HepG2 (cell line): Measurements from ENCODE around the gene UST. TPM values are rescaled to one million over a fixed set of nuclear protein-coding genes. Genes with fewer than 3 reads are reported as not detected.

Experiments used
- ATAC-seq: fragments of 200-7000 bp; cut with Tn5 transposase; 3 replicates; pipeline ENCODE4 v1.9.1; 2020; ENCODE audit warnings: mild to moderate bottlenecking, moderate library complexity
- BruUV-seq: library from RNA; stranded (reverse); fragments of 400-500 nt; replicated peaks from 2 replicates; lab custom pipeline; 2021; lab: Mats Ljungman, UMichigan
- CTCF ChIA-PET: fragments of 300-600 bp; formaldehyde crosslinking; extraction: SDS; loops from one replicate; lab custom pipeline; 2021; ENCODE audit warnings: low total read pairs, inconsistent platforms, low intra/inter-chr PET ratio; lab: Yijun Ruan, JAX
- POLR2A ChIA-PET: fragments of 350-600 bp; sonication (Branson Sonifier 250); formaldehyde crosslinking; loops from one replicate; lab custom pipeline; 2020; ENCODE audit warnings: antibody characterized with exemption, inconsistent platforms; lab: Yijun Ruan, JAX
- DNase-seq: peaks from one replicate; pipeline ENCODE4 v3.0.0-alpha.2; 2015; ENCODE audit warnings: low spot score
- FAIRE-seq: peaks from 3 replicates; lab custom pipeline; 2011; peaks lifted over from hg19 to GRCh38; lab: Jason Lieb, UNC
- H2AFZ ChIP-seq: one replicate; pipeline ENCODE4 v1.6.1; 2011; ENCODE audit warnings: low read length, inconsistent platforms
- H3K27ac ChIP-seq: fragments of 300-600 bp; 3 replicates; pipeline ENCODE4 v1.8.0; 2011; ENCODE audit warnings: mixed run types, mild to moderate bottlenecking, mixed read lengths, low read length, inconsistent platforms; ENCODE audit not compliant: insufficient read depth; ENCODE audit errors: extremely low read length
- H3K27me3 ChIP-seq, 2 experiments: fragments of 200-600 bp in 1 of 2; 2 replicates in 1 of 2; 3 replicates in 1 of 2; pipeline versions ENCODE4 v1.6.0 to v1.8.0; 2011; ENCODE audit warnings: low read length in 2 of 2, mild to moderate bottlenecking in 2 of 2, moderate library complexity in 2 of 2, inconsistent platforms in 1 of 2; ENCODE audit not compliant: insufficient read depth in 2 of 2, control insufficient read depth in 1 of 2
- H3K36me3 ChIP-seq, 2 experiments: fragments of 200-600 bp in 1 of 2; replicated peaks in 1 of 2; 2 replicates in 1 of 2; 3 replicates in 1 of 2; pipeline versions ENCODE4 v1.5.1 to v1.8.0; 2011; ENCODE audit warnings: low read length in 2 of 2, inconsistent platforms in 1 of 2; ENCODE audit not compliant: insufficient read depth in 2 of 2, control insufficient read depth in 1 of 2
- H3K4me1 ChIP-seq: 2 replicates; pipeline ENCODE4 v1.5.1; 2012; ENCODE audit warnings: low read length, inconsistent platforms; ENCODE audit not compliant: insufficient read depth
- H3K4me2 ChIP-seq: 2 replicates; pipeline ENCODE4 v1.6.0; 2011; ENCODE audit warnings: low read depth, low read length, inconsistent platforms
- H3K4me3 ChIP-seq, 3 experiments: fragments of 200-600 bp in 1 of 3; sonication (generic), shearing (Covaris generic) in 1 of 3; replicated peaks in 1 of 3; 2 replicates each; pipeline ENCODE4 v1.5.1; 2011 to 2016; ENCODE audit warnings: low read length in 3 of 3, inconsistent platforms in 2 of 3, low read depth in 2 of 3, mild to moderate bottlenecking in 2 of 3, control low read depth in 1 of 3, mixed read lengths in 1 of 3; ENCODE audit not compliant: insufficient read depth in 1 of 3
- H3K79me2 ChIP-seq: one replicate; pipeline ENCODE4 v1.6.1; 2011; ENCODE audit warnings: low read length, inconsistent platforms; ENCODE audit not compliant: insufficient read depth
- H3K9ac ChIP-seq: 2 replicates; pipeline ENCODE4 v1.6.0; 2011; ENCODE audit warnings: mild to moderate bottlenecking, low read depth, low read length, inconsistent platforms; ENCODE audit not compliant: insufficient read depth
- H3K9me3 ChIP-seq: 2 replicates; pipeline ENCODE4 v1.5.1; 2012; ENCODE audit warnings: mild to moderate bottlenecking, low read length
- H4K20me1 ChIP-seq: 2 replicates; pipeline ENCODE4 v1.6.0; 2011; ENCODE audit warnings: inconsistent platforms, mild to moderate bottlenecking, low read length, moderate library complexity; ENCODE audit not compliant: insufficient read depth
- HNF1B ChIP-seq: sonication (generic); formaldehyde crosslinking; IDR thresholded peaks from 2 replicates; pipeline ENCODE4 v1.5.1; 2020; ENCODE audit warnings: mild to moderate bottlenecking, moderate library complexity, missing genetic modification reagents
- KDM1A ChIP-seq: IDR thresholded peaks from 2 replicates; pipeline ENCODE4 v1.6.1; 2016; ENCODE audit warnings: missing compliant biosample characterization
- KLF16 ChIP-seq, 2 experiments: sonication (generic) in 1 of 2; formaldehyde crosslinking in 1 of 2; IDR thresholded peaks; 2 replicates each; pipeline versions ENCODE4 v1.6.1 to v1.8.0; 2016 to 2023; ENCODE audit warnings: missing genetic modification reagents in 2 of 2, missing compliant biosample characterization in 1 of 2
- MEIS1 ChIP-seq: sonication (generic); formaldehyde crosslinking; IDR thresholded peaks from 2 replicates; pipeline ENCODE4 v1.9.0; 2021; ENCODE audit warnings: mild to moderate bottlenecking, missing genetic modification reagents, moderate library complexity, borderline replicate concordance
- RCOR2 ChIP-seq: IDR thresholded peaks from 2 replicates; pipeline ENCODE4 v1.6.1; 2016; ENCODE audit warnings: missing biosample characterization, missing genetic modification reagents
- SOX13 ChIP-seq, 3 experiments: fragments of 450-650 bp in 1 of 3; sonication (generic) in 1 of 3; formaldehyde crosslinking in 1 of 3; IDR thresholded peaks in 2 of 3; conservative IDR thresholded peaks in 1 of 3; 2 replicates each; pipeline versions ENCODE4 v1.5.0 to v1.6.1; 2016 to 2020; ENCODE audit warnings: antibody characterized with exemption in 1 of 3, mild to moderate bottlenecking in 1 of 3, missing compliant biosample characterization in 1 of 3, missing genetic modification reagents in 1 of 3, moderate library complexity in 1 of 3
- STAG1 ChIP-seq: sonication (generic); formaldehyde crosslinking; IDR thresholded peaks from 2 replicates; pipeline ENCODE4 v1.4.0; 2020; ENCODE audit warnings: missing genetic modification reagents
- ZNF224 ChIP-seq: sonication (generic); formaldehyde crosslinking; IDR thresholded peaks from 2 replicates; pipeline ENCODE4 v1.5.0; 2020; ENCODE audit warnings: mild to moderate bottlenecking, missing genetic modification reagents
- ZNF546 ChIP-seq: sonication (generic); formaldehyde crosslinking; conservative IDR thresholded peaks from 2 replicates; pipeline ENCODE4 v1.8.1; 2023; ENCODE audit warnings: mild to moderate bottlenecking, missing genetic modification reagents
- ZNF549 ChIP-seq: sonication (generic); formaldehyde crosslinking; IDR thresholded peaks from 2 replicates; pipeline ENCODE4 v1.5.0; 2020; ENCODE audit warnings: missing genetic modification reagents
- ZNF614 ChIP-seq: IDR thresholded peaks from 2 replicates; pipeline ENCODE4 v1.6.1; 2018; ENCODE audit warnings: missing biosample characterization, missing genetic modification reagents, inconsistent platforms, borderline replicate concordance
- ZNF687 ChIP-seq: sonication (generic); formaldehyde crosslinking; IDR thresholded peaks from 2 replicates; pipeline ENCODE4 v1.5.1; 2020; ENCODE audit warnings: mild to moderate bottlenecking, missing genetic modification reagents, moderate library complexity
- WGBS: methylation state at CpG from one replicate; pipeline ENCODE4 v1.1.6; 2017; ENCODE audit warnings: low lambda C conversion rate; 5-methylcytosine and 5-hydroxymethylcytosine counted together
- in situ Hi-C: cut with HindIII; loops from 2 replicates; pipeline ENCODE4 v1.10.0; 2017; ENCODE audit warnings: low pct_unique_long_range_greater_than_20kb; ENCODE audit not compliant: extremely low pct_ligation_motif_present
- intact Hi-C: fragments of 100-400 bp; cut with micrococcal nuclease; formaldehyde crosslinking; loops from one replicate; pipeline ENCODE4 v1.10.0; 2022; ENCODE audit not compliant: unreplicated experiment
- polyA plus RNA-seq, 8 experiments: library from polyadenylated mRNA; depleted of rRNA in 3 of 8; stranded (reverse) in 7 of 8; unstranded in 1 of 8; fragments of >200 nt; fragmentation: Illumina TruSeq in 4 of 8; extraction: Trizol in 4 of 8; gene quantifications; 2 replicates each; pipeline versions ENCODE4 v1.2.1 to v1.2.3, GENCODE V29; 2011 to 2016; ENCODE audit warnings: low read depth in 4 of 8, missing spikeins in 1 of 8, mixed read lengths in 1 of 8; ENCODE audit not compliant: insufficient read depth in 1 of 8
- total RNA-seq, 5 experiments: library from RNA; depleted of rRNA; stranded (reverse); fragments of >200 nt; fragmentation: Illumina TruSeq; extraction: Trizol; gene quantifications; 2 replicates each; pipeline ENCODE4 v1.2.3, GENCODE V29; 2016; ENCODE audit warnings: low read depth in 1 of 5
- TF ChIP-seq, protein P1 (sequence below): IDR thresholded peaks from 2 replicates; pipeline ENCODE4 v1.6.1; 2018; ENCODE audit warnings: missing genetic modification reagents
- TF ChIP-seq, protein P2 (sequence below): sonication (generic); formaldehyde crosslinking; IDR thresholded peaks from 2 replicates; pipeline ENCODE4 v1.4.0; 2020; ENCODE audit warnings: missing genetic modification reagents, borderline replicate concordance

UST gene
- total and polyA plus RNA-seq, 2 of the 13 experiments (the other 11 are each of a cell fraction or from before 2014, with no cell fraction given): 0.27 TPM; not detected in 1

DNA sequence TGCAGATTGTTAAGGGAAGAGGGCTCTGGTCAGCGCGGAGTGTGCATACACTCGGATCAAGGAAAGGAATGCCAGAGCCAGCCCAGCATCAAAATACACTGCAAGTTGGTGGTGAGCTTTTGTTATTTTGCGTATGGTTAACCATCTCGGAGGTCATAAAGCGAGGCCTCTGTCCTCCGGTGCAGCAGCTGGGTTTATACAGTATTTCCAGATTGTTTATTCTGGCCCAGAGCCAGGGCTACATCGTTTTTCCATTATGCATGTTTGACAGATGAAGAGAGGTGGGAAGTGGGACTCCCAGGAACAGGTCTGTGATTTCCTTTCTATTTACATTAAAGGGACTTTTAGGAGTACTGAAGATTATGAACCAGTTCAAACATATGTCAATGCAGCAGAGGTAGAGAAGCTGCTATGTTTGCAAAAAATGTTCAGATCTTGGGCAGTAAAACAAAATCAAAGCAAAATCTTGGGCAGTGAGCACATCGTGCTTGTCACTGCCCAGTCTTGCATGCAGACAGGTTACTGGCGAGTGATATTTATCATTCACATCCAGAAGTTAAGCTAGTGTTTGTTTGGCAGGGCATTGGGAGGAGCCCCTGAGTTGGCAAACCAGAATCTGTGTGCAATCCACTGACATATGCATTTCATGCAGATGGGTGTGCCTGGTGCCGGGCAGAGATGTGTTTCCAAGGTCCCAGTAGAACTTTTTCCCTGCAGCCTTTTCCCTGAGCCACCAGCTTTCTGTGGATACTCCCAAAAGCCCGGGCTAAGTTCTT, 314.3 kb downstream of the UST start:
- H3K9ac ChIP-seq: 0 out of 2 replicates have a peak overlapping the region, but pooled peaks have one; percentile 13
- ATAC-seq (peak; percentile 90), DNase-seq (peak; percentile 94), FAIRE-seq (peak; percentile 57)
- peaks cover 60% of the 10 kb centered on the region for H3K4me1 ChIP-seq
- H3K27me3 ChIP-seq: no peaks in the 10 kb centered on the region
- CTCF ChIA-PET: no interaction called here
- H3K4me2 ChIP-seq: peak overlapping the region; percentile 80
- WGBS: under 1% methylated on average over 12 of the region's 12 CpGs
- no peaks in the 10 kb centered on the region for H3K9me3 ChIP-seq
- POLR2A ChIA-PET: interaction anchor here (1.1 to 1.7 kb wide), 2 partner anchors 14 to 28 kb away, joined by 6 to 8 read pairs; no protein-coding TSS in a partner anchor
- no peaks in the 10 kb centered on the region for H3K79me2 ChIP-seq
- no peaks in the 10 kb centered on the region for H3K36me3 ChIP-seq
- no TSS peak for BruUV-seq
- H4K20me1 ChIP-seq: no peaks in the 10 kb centered on the region
- H3K27ac ChIP-seq: peak overlapping the region; percentile 65
- peak overlapping the region; percentile 12 to 41 (median 21); a peak in 2 of 6 replicates for H3K4me3 ChIP-seq
- in situ Hi-C loops (no loop called here), intact Hi-C loops (loop anchor here (2.0 kb wide), 1 partner anchor 14 kb away; no protein-coding TSS in a partner anchor)
- no peak overlapping the region for H2AFZ ChIP-seq
- TF ChIP-seq ZNF614 (peak; percentile 61; the same call in 1 of the 2 replicates), ZNF687 (CRISPR knock-in tag) (no peak), KLF16 (CRISPR knock-in tag; IDR thresholded peaks at IDR 0.05) (no peak; a peak in 1 of 4 replicates), KDM1A (CRISPR knock-in tag) (peak; percentile 40; the same call in 1 of the 2 replicates), STAG1 (no peak), ZNF224 (CRISPR knock-in tag) (no peak), MEIS1 (CRISPR knock-in tag) (no peak), RCOR2 (CRISPR knock-in tag) (0 out of 2 replicates have a peak, but pooled peaks have one; percentile 39), ZNF546 (CRISPR knock-in tag) (no peak), HNF1B (CRISPR knock-in tag) (no peak), ZNF549 (CRISPR knock-in tag) (no peak), SOX13 (IDR thresholded peaks at IDR 0.05) (no peak), SOX13 (CRISPR knock-in tag; conservative IDR thresholded peaks at IDR 0.05 in 1 of 2, IDR thresholded peaks at IDR 0.05 in 1 of 2) (peak in 1 of 2 experiments; percentile 84; a peak in 2 of 4 replicates)
- TF ChIP-seq, protein P1, sequence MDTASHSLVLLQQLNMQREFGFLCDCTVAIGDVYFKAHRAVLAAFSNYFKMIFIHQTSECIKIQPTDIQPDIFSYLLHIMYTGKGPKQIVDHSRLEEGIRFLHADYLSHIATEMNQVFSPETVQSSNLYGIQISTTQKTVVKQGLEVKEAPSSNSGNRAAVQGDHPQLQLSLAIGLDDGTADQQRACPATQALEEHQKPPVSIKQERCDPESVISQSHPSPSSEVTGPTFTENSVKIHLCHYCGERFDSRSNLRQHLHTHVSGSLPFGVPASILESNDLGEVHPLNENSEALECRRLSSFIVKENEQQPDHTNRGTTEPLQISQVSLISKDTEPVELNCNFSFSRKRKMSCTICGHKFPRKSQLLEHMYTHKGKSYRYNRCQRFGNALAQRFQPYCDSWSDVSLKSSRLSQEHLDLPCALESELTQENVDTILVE (CRISPR knock-in tag): 0 out of 2 replicates have a peak, but pooled peaks have one; percentile 34
- TF ChIP-seq, protein P2, sequence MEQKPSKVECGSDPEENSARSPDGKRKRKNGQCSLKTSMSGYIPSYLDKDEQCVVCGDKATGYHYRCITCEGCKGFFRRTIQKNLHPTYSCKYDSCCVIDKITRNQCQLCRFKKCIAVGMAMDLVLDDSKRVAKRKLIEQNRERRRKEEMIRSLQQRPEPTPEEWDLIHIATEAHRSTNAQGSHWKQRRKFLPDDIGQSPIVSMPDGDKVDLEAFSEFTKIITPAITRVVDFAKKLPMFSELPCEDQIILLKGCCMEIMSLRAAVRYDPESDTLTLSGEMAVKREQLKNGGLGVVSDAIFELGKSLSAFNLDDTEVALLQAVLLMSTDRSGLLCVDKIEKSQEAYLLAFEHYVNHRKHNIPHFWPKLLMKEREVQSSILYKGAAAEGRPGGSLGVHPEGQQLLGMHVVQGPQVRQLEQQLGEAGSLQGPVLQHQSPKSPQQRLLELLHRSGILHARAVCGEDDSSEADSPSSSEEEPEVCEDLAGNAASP (CRISPR knock-in tag): no peak
